ENCODE measurements around the gene RWDD3. TPM values are rescaled to one million over a fixed set of nuclear protein-coding genes. Genes with fewer than 3 reads are reported as not detected.
A peak's percentile ranks its signal among the peaks of the same experiment; 100 is the strongest.

RWDD3 gene
- total and polyA plus RNA-seq, 5 donors from 2014 or later = 15.7 to 49.7 (median 36.4) TPM

DNA sequence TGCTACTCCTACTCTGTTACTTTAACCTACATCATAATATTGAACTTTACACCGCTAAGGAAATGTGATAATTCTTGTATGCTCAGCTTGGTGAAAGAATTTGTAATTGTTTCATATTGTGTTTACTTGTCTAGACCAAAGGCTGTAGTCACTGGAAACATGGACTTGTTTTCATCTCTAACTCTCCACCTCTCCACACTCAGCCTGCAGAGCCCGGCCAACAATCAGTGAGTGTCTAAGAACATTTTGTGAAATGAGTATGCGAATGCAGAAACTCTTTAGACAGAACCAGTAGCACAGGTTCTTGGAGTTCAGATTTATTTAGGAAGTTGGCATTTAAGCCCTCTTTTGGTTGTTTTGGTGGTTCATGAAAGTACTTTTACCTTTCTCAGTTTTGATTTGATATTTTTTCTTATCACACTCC is 3.2 kb upstream of the RWDD3 start:
- no peaks in the 10 kb centered on the region for H3K36me3 Mint-ChIP-seq
- DNase-seq = no peak
- peaks cover 0 to 2% (median 0%) of the 10 kb centered on the region in 7 donors for H3K9me3 Mint-ChIP-seq
- ATAC-seq (ENCODE audit: low read depth in 2 of 2) = no peak
- H3K4me1 ChIP-seq (ENCODE audit: control insufficient read depth, insufficient read depth, low read length, poor library complexity, severe bottlenecking) = peaks cover 15% of the 10 kb centered on the region
- peaks cover 7% of the 10 kb centered on the region for H3K27me3 ChIP-seq (ENCODE audit: control insufficient read depth, insufficient read depth, low read length)
- no peaks in the 10 kb centered on the region for H3K36me3 ChIP-seq (ENCODE audit: control insufficient read depth, insufficient read depth, low read length)
- H3K27ac Mint-ChIP-seq = no peak overlapping the region
- no peak overlapping the region for H3K4me3 ChIP-seq (ENCODE audit: low read depth, low read length)
- H3K4me1 Mint-ChIP-seq = peaks cover 3 to 22% (median 18%) of the 10 kb centered on the region in 4 donors
- peaks cover 18% of the 10 kb centered on the region for H3K27me3 Mint-ChIP-seq
- H3K27ac ChIP-seq (ENCODE audit: insufficient read depth, low read length, poor library complexity, severe bottlenecking) = no peak overlapping the region
- peak overlapping the region in 1 of 4 donors; percentile 39 for H3K4me3 Mint-ChIP-seq
- H3K9me3 ChIP-seq (ENCODE audit: control insufficient read depth in 2 of 2, low read length in 2 of 2) = no peaks in the 10 kb centered on the region

DNA sequence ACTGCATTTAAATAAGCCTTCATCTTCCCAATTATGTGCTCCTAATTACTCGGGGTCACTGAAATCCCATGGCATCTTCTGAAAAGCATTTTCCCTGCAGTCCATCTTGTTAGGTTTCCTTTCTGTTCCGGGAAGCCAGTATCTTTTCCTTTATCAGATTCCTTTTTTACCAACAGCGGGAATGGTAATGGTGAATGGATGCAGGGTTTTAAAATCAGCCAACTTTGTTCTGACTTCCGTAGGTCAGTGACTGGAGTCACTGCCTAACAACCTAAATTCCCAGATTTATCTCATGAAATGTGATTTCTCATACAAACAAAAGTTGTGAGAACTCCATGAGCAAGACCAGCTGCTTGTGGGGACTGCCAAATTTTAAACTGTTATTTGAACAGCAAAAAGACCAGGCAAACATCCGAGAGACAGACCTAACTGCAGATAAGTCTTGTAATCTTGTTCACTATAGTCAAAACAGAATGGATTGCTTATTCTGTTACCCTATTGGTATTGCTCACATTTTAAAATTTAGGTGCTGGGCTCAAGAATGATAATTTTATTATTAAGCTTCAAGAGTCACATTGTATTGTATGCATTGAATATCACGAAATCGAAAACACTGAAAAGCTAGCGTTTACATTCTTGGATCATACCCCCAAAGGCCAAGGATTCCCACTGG is 1.2 kb upstream of the RWDD3 start:
- peaks cover 4% of the 10 kb centered on the region for H3K27me3 Mint-ChIP-seq
- peak overlapping the region; percentile 89 to 94 (median 92) for H3K4me3 Mint-ChIP-seq
- H3K27ac Mint-ChIP-seq = peak overlapping the region; percentile 89 to 93 (median 92)
- Histone ChIP-seq H3K4me1 (ENCODE audit: control insufficient read depth, insufficient read depth, low read length, poor library complexity, severe bottlenecking) (peaks cover 19% of the 10 kb centered on the region), H3K36me3 (ENCODE audit: control insufficient read depth, insufficient read depth, low read length) (peaks cover 2% of the 10 kb centered on the region), H3K9me3 (ENCODE audit: control insufficient read depth in 2 of 2, low read length in 2 of 2) (no peaks in the 10 kb centered on the region), H3K27ac (ENCODE audit: insufficient read depth, low read length, poor library complexity, severe bottlenecking) (peak overlapping the region; percentile 71), H3K27me3 (ENCODE audit: control insufficient read depth, insufficient read depth, low read length) (peaks cover 7% of the 10 kb centered on the region), H3K4me3 (ENCODE audit: low read depth, low read length) (peak overlapping the region; percentile 75)
- ATAC-seq (ENCODE audit: low read depth in 2 of 2) (no peak), DNase-seq (no peak)
- no peaks in the 10 kb centered on the region for H3K9me3 Mint-ChIP-seq
- H3K4me1 Mint-ChIP-seq = peaks cover 13 to 41% (median 32%) of the 10 kb centered on the region in 4 donors
- H3K36me3 Mint-ChIP-seq = peaks cover 9% of the 10 kb centered on the region

DNA sequence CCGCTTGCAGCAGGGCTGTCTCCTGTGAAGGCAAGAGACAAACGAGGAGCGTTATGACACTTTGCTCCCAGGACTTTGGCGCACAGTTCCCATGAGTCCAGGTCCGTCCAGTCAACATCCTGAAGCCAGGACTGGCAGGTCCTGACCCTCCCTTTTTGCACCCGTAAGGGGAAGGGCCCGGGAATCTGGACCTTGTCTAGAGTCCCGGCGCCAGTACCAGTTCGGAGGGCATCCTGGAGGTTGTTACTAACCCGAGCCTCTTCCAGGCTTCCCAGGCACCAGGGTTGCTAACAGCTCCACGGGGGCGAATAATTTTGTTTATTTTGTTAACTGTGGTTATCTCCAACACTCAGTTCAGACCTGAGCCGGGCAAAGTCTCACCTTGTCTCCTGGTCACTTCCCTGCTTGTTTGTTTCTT is 682 bp upstream of the RWDD3 start:
- Histone ChIP-seq H3K27ac (ENCODE audit: insufficient read depth, low read length, poor library complexity, severe bottlenecking) (peak overlapping the region; percentile 71), H3K4me3 (ENCODE audit: low read depth, low read length) (peak overlapping the region; percentile 75), H3K9me3 (ENCODE audit: control insufficient read depth in 2 of 2, low read length in 2 of 2) (no peaks in the 10 kb centered on the region), H3K36me3 (ENCODE audit: control insufficient read depth, insufficient read depth, low read length) (peaks cover 2% of the 10 kb centered on the region), H3K27me3 (ENCODE audit: control insufficient read depth, insufficient read depth, low read length) (peaks cover 4% of the 10 kb centered on the region), H3K4me1 (ENCODE audit: control insufficient read depth, insufficient read depth, low read length, poor library complexity, severe bottlenecking) (peaks cover 20% of the 10 kb centered on the region)
- DNase-seq (no peak), ATAC-seq (ENCODE audit: low read depth in 2 of 2) (no peak)
- H3K9me3 Mint-ChIP-seq = no peaks in the 10 kb centered on the region
- H3K36me3 Mint-ChIP-seq = peaks cover 11% of the 10 kb centered on the region
- peaks cover 14 to 47% (median 37%) of the 10 kb centered on the region in 4 donors for H3K4me1 Mint-ChIP-seq
- peaks cover 4% of the 10 kb centered on the region for H3K27me3 Mint-ChIP-seq
- H3K4me3 Mint-ChIP-seq = peak overlapping the region; percentile 89 to 94 (median 92)
- peak overlapping the region; percentile 89 to 93 (median 92) for H3K27ac Mint-ChIP-seq

DNA sequence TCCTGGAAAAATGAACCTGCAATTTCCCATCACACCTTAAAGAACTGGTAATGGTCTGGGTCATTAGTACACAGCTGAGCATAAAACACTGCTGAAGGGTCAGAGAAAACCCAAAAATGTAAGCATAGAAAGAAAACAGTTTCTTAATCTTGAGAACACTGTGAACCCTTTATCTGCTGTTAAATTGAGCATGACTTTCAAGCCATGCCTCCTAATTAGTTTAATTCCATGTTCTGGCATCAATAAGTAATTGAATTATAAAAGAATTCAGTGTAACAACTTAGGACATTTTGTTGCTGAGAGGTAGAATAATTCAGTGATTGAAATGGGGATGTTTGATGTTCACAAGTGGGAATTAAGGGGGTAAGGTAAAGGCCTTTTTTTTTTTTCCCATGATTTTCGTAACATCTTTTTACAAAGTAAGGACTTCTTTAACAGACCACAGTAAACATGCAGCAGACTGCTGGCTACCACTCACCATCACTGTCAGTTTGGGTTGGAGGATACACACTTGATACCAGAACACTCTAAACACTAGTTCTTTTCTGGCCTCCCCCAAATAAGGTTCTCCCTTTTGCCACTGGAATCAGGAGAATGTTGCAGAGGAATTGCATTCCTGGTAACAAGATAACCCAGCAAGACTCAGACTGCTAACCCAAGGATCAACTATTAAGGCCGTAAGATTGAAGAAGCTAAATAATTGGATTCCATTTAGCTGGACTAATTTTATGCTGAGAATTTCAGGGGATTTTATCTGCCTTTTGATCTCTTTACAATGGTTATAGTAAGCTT is 3.0 kb downstream of the RWDD3 start:
- H3K4me3 Mint-ChIP-seq = peak overlapping the region; percentile 49 to 86 (median 72)
- H3K27ac Mint-ChIP-seq = peak overlapping the region in 2 of 3 donors; percentile 27 to 65
- peaks cover 35% of the 10 kb centered on the region for H3K36me3 Mint-ChIP-seq

DNA sequence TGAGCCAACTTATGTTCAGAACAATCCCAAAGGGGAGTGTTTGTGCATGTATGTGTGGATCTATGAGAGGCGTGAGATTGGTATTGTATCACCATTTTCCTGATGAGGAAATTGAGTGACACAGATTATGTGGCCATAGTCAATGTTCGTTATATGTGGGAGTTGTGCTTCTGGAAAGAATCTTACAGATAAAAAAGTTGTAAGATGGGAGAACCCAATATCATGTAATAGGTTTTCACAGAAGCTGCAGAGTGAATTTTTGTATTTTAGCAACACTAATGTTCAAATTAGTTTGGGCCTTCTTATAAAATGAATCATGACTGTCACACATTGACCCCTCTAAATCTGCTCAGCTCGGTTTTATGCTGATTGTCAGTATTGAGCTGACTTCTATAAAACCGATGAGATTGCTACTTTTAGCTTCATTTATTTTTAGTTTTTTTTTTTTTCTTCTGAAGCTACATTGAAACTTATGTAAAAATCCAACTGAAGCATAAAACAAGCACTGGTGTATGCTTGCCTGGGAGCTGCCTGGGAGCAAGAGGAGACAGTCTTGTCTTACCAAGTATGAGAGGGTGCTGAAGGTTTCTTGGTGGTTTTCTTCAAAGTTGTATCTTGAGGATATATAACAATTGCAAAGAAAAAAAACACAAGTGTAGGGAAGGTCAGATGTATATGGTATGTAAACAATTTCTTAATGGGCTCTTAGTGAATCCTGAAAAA is 4.1 kb downstream of the RWDD3 start:
- Mint-ChIP-seq H3K36me3 (peaks cover 42% of the 10 kb centered on the region), H3K4me1 (peaks cover 17 to 81% (median 53%) of the 10 kb centered on the region in 4 donors), H3K4me3 (peak overlapping the region in 2 of 4 donors; percentile 6 to 70)

More for the DNA sequence above, 3.0 kb downstream of the RWDD3 start:
- H3K36me3 ChIP-seq (ENCODE audit: control insufficient read depth, insufficient read depth, low read length) = peaks cover 28% of the 10 kb centered on the region
- peaks cover 22% of the 10 kb centered on the region for H3K4me1 ChIP-seq (ENCODE audit: control insufficient read depth, insufficient read depth, low read length, poor library complexity, severe bottlenecking)
- Mint-ChIP-seq H3K9me3 (peaks cover 0 to 13% (median 1%) of the 10 kb centered on the region in 7 donors), H3K4me1 (peaks cover 14 to 80% (median 55%) of the 10 kb centered on the region in 4 donors), H3K27me3 (no peaks in the 10 kb centered on the region)
- H3K27me3 ChIP-seq (ENCODE audit: control insufficient read depth, insufficient read depth, low read length) = no peaks in the 10 kb centered on the region
- no peak for ATAC-seq (ENCODE audit: low read depth in 2 of 2)
- peaks cover 0 to 6% of the 10 kb centered on the region in 2 experiments for H3K9me3 ChIP-seq (ENCODE audit: control insufficient read depth in 2 of 2, low read length in 2 of 2)
- no peak overlapping the region for H3K27ac ChIP-seq (ENCODE audit: insufficient read depth, low read length, poor library complexity, severe bottlenecking)
- peak overlapping the region; percentile 19 for H3K4me3 ChIP-seq (ENCODE audit: low read depth, low read length)
- DNase-seq = no peak

DNA sequence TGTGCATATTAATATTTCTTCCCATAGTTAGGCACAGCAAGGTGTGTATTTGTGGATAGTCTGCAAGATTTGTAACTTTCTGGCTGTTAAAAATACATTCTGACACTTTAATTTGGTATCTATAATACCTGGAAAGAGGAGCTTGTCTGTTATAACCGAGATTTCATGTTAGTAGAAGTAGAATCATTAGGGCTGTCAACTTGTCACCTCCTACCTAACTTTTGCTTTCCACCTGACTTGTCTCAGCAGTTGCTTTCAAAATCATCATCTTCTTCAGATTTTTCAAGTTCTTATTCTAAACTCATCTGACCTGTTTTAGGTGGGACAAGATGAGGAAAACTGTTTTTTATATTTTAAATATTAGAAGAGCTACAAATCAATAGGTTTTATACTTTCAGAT is 11.0 kb downstream of the RWDD3 start:
- Histone ChIP-seq H3K4me3 (ENCODE audit: low read depth, low read length) (no peak overlapping the region), H3K27ac (ENCODE audit: insufficient read depth, low read length, poor library complexity, severe bottlenecking) (no peak overlapping the region), H3K9me3 (ENCODE audit: control insufficient read depth in 2 of 2, low read length in 2 of 2) (peaks cover 0 to 6% of the 10 kb centered on the region in 2 experiments), H3K36me3 (ENCODE audit: control insufficient read depth, insufficient read depth, low read length) (peaks cover 38% of the 10 kb centered on the region), H3K4me1 (ENCODE audit: control insufficient read depth, insufficient read depth, low read length, poor library complexity, severe bottlenecking) (no peaks in the 10 kb centered on the region), H3K27me3 (ENCODE audit: control insufficient read depth, insufficient read depth, low read length) (no peaks in the 10 kb centered on the region)
- H3K9me3 Mint-ChIP-seq = peaks cover 0 to 16% (median 1%) of the 10 kb centered on the region in 7 donors
- no peaks in the 10 kb centered on the region for H3K27me3 Mint-ChIP-seq
- H3K4me1 Mint-ChIP-seq = peaks cover 24 to 48% (median 29%) of the 10 kb centered on the region in 4 donors
- DNase-seq (no peak), ATAC-seq (ENCODE audit: low read depth in 2 of 2) (no peak)
- no peak overlapping the region for H3K27ac Mint-ChIP-seq
- H3K4me3 Mint-ChIP-seq = no peak overlapping the region
- H3K36me3 Mint-ChIP-seq = peaks cover 56% of the 10 kb centered on the region

More for the DNA sequence above, 4.1 kb downstream of the RWDD3 start:
- no peaks in the 10 kb centered on the region for H3K27me3 Mint-ChIP-seq
- ATAC-seq (ENCODE audit: low read depth in 2 of 2) (no peak), DNase-seq (no peak)
- peaks cover 33% of the 10 kb centered on the region for H3K36me3 ChIP-seq (ENCODE audit: control insufficient read depth, insufficient read depth, low read length)
- H3K27me3 ChIP-seq (ENCODE audit: control insufficient read depth, insufficient read depth, low read length) = no peaks in the 10 kb centered on the region
- H3K4me3 ChIP-seq (ENCODE audit: low read depth, low read length) = no peak overlapping the region
- H3K27ac Mint-ChIP-seq = peak overlapping the region in 2 of 3 donors; percentile 0 to 39
- H3K4me1 ChIP-seq (ENCODE audit: control insufficient read depth, insufficient read depth, low read length, poor library complexity, severe bottlenecking) = peaks cover 21% of the 10 kb centered on the region
- no peak overlapping the region for H3K27ac ChIP-seq (ENCODE audit: insufficient read depth, low read length, poor library complexity, severe bottlenecking)
- H3K9me3 ChIP-seq (ENCODE audit: control insufficient read depth in 2 of 2, low read length in 2 of 2) = peaks cover 0 to 6% of the 10 kb centered on the region in 2 experiments
- peaks cover 0 to 17% (median 1%) of the 10 kb centered on the region in 7 donors for H3K9me3 Mint-ChIP-seq

DNA sequence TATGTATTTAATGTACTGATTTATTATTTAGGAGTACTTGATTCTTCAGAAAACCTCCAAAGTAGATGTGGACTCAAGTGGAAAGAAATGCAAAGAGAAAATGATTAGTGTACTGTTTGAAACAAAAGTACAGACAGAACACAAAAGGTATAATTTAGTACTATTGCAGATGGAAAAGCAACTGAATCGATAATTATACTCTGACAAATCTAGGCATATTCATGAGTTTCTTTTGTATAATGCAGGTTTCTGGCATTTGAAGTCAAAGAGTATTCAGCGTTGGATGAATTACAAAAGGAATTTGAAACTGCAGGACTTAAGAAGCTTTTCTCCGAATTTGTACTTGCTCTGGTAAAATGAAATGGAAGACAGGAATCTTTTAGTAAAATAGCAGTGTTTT is 12.5 kb downstream of the RWDD3 start:
- ATAC-seq (ENCODE audit: low read depth in 2 of 2) (no peak), DNase-seq (no peak)
- no peaks in the 10 kb centered on the region for H3K27me3 Mint-ChIP-seq
- peaks cover 0 to 1% of the 10 kb centered on the region in 2 experiments for H3K9me3 ChIP-seq (ENCODE audit: control insufficient read depth in 2 of 2, low read length in 2 of 2)
- H3K36me3 Mint-ChIP-seq = peaks cover 45% of the 10 kb centered on the region
- H3K27me3 ChIP-seq (ENCODE audit: control insufficient read depth, insufficient read depth, low read length) = no peaks in the 10 kb centered on the region
- H3K9me3 Mint-ChIP-seq = peaks cover 0 to 7% (median 0%) of the 10 kb centered on the region in 7 donors
- H3K27ac Mint-ChIP-seq = no peak overlapping the region
- no peak overlapping the region for H3K27ac ChIP-seq (ENCODE audit: insufficient read depth, low read length, poor library complexity, severe bottlenecking)
- peaks cover 24% of the 10 kb centered on the region for H3K36me3 ChIP-seq (ENCODE audit: control insufficient read depth, insufficient read depth, low read length)
- H3K4me3 Mint-ChIP-seq = no peak overlapping the region
- no peaks in the 10 kb centered on the region for H3K4me1 ChIP-seq (ENCODE audit: control insufficient read depth, insufficient read depth, low read length, poor library complexity, severe bottlenecking)
- H3K4me1 Mint-ChIP-seq = peaks cover 24 to 36% (median 24%) of the 10 kb centered on the region in 4 donors
- H3K4me3 ChIP-seq (ENCODE audit: low read depth, low read length) = no peak overlapping the region

All from CD4-positive, CD25-positive, alpha-beta regulatory T cell (primary cell).